HG02798 (cell line): ENCODE results near the gene ITGB5.
A peak's percentile ranks its signal among the peaks of the same experiment; 100 is the strongest.

Source experiments
- ATAC-seq: cut with Tn5 transposase; IDR thresholded peaks from one replicate; pipeline ENCODE4 v1.9.1; 2021; ENCODE audit warnings: mild to moderate bottlenecking; ENCODE audit not compliant: unreplicated experiment, poor library complexity

ITGB5 gene

DNA sequence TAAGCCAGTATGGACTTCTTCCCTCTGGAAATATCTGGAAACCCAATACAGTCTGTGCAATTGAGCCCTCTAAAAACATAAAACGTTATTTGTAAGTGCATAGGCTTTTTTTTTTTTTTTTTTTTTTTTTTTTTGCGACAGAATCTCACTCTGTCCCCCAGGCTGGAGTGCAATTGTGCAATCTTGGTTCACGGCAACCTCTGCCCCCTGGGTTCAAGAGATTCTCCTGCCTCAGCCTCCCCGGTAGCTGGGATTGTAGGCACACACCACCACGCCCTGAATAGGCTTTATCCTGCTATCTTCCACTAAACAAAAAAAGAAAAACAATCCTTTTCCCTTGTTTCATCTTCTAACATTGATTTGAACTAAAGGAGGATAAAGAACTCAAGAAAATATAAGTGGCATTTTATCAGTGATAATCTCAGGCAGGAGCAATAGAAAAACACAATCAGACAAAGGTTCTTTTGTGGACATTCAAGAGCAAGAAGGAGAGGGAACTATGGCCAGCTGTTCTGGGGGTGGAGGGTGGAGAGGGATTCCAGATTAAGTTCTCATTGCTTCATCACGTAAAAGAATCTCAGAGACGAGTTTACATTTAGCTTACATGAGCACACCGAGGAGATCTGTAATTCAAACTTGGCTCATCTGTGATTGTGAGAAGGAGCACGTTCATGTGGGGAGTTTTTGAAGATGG, 68.6 kb downstream of the ITGB5 start:
- ATAC-seq: no peak

DNA sequence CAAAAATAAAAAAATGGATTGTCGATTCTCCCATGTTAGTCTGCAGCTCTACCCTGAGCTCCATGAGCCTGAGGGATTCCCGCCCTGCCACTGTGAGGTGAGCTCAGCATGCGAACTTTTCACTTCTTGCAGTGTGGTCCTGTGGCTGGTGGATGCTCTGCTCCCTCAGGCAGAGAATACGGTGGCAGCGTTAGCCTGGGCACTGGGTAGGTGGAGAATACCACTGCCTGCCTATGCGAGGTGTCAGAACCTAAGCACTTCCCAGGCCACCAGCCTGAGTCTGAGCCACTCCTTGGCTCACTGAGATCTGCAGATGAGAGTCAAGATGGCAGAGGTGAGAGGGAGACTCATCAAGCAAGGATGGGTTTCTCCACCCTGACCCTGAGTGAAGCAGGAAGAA, 70.1 kb downstream of the ITGB5 start:
- no peak for ATAC-seq

- no peak for ATAC-seq
These were observed 71.0 kb downstream of the ITGB5 start for GRCh38 chr3:124816206-124816605.

- ATAC-seq: no peak
These were observed 71.4 kb downstream of the ITGB5 start for GRCh38 chr3:124815781-124816180.

- no peak for ATAC-seq
These were observed 72.3 kb downstream of the ITGB5 start for GRCh38 chr3:124814620-124815421.

DNA sequence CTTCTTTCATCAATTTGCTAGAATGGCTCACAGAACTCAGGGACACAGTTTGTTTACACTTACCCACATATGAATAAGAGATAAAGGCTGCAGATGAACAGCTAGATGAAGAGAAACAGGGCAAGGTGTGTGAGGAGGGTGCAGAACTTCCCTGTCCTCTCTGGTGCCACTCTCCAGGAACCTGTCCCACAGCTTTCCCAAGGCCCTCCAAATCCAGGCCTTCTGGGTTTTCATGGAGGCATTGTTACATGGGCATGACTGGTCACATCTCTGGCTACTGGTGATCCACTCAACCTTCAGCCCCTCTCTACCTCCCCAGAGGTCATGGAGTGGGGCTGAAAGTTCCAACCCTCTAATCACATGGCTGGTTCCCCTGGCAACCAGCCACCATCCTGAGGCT, 73.6 kb downstream of the ITGB5 start:
- ATAC-seq: no peak

GRCh38 chr3:124812291-124813265, 74.6 kb downstream of the ITGB5 start:
- ATAC-seq: peak; percentile 77

GRCh38 chr3:124811436-124811835, 75.7 kb downstream of the ITGB5 start:
- no peak for ATAC-seq

- no peak for ATAC-seq
These were observed 76.2 kb downstream of the ITGB5 start for GRCh38 chr3:124810970-124811369.

GRCh38 chr3:124809039-124809438, 78.1 kb downstream of the ITGB5 start:
- no peak for ATAC-seq

GRCh38 chr3:124805671-124806070, 81.5 kb downstream of the ITGB5 start:
- no peak for ATAC-seq

DNA sequence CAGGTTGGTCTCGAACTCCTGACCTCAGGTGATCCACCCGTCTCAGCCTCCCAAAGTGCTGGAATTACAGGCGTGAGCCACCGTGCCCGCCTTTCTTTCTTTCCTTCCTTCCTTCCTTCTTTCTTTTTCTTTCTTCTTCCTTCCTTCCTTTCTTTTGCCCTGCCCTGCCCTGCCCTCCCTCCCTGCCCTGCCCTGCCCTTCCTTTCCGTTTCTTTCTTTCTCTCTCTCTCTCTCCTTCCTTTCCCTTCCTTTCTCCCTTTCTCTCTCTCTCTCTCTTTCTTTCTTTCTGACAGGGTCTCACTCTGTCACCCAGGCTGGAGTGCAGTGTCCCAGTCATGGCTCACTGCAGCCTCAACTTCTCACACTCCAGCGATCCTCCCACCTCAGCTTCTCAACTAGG, 82.3 kb downstream of the ITGB5 start:
- ATAC-seq: no peak

DNA sequence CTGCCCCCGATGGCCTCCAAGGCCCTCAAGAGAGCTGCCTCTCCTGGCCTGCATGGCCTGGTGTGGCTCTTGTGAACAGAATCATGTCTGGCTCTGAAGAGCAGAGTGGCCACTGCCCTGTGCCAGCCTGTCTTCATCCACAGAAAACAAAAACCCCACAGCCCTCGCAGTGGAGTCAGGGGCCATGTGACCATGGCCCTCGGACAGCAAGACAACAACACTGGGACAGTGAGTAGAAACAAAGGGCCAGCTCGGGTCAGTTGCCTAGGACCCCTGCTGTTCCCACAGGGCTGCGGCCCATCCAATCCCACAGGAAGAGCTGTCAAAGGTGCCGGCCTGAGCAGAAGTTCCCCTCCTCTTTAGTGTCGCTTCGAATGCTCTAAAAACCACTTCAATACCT, 84.5 kb downstream of the ITGB5 start:
- no peak for ATAC-seq

- no peak for ATAC-seq
These were observed 85.0 kb downstream of the ITGB5 start for GRCh38 chr3:124802061-124802698.

DNA sequence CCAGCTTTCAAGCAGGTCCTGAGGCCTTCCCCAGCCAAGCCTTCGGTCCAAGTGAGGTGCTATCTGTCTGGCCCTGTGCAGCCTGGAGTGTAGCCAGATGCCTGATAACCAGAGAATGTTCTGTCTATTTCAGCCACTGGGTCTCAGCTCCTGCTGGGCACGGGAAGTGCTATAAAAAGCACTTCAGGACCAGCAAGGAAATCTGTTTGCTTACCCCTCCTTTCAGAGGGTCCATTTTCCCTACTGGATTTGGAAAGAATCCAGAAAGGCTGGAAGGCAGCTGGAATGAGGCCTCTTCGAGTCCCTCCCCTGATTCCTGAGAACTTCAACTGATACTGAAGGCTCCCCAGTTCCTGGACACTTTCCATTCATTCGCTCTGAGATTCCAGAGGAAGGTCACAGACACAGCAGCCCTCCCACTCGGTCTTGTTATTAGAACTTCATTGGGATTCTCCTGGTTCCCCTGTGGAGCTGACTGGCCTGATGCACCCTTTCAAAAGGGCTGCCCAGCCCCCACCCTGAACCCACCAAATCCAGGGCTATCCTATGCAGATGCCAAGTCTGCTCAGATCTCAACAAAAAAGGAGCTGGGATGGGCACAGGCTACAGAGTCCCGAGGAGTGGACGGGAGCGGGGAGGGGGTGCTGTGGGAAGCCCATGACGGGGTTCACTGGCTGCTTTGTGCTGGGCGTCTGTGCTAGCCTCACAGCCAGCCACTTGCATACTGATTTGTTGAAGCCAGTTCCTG, 86.5 kb downstream of the ITGB5 start:
- no peak for ATAC-seq

GRCh38 chr3:124800076-124800475, 87.1 kb downstream of the ITGB5 start:
- no peak for ATAC-seq

GRCh38 chr3:124799676-124800075, 87.5 kb downstream of the ITGB5 start:
- no peak for ATAC-seq

DNA sequence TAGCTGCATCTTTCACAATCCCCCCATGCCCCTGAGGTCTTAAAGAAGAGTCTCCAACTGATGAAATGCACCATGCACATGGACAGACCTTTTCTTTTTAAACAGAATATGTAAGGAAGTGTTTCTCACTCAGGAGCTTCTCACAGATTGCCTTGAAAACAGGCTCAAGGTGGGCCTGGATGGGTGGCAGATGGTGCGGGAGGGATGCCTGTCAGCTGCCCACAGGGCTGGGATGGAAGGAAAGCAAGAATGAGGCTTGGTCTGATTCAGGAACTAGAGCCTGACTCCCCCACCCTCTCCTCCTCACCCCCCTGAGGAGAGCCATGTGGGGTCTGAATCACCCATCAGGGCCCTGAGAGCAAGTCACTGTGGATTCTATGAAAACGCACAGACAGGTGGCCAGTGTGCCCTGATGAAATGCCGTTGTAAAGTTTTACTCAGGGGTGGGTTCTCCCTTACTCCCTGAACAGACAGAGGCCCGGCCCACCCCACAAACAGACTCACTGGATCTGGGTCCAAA, 89.7 kb downstream of the ITGB5 start:
- no peak for ATAC-seq

DNA sequence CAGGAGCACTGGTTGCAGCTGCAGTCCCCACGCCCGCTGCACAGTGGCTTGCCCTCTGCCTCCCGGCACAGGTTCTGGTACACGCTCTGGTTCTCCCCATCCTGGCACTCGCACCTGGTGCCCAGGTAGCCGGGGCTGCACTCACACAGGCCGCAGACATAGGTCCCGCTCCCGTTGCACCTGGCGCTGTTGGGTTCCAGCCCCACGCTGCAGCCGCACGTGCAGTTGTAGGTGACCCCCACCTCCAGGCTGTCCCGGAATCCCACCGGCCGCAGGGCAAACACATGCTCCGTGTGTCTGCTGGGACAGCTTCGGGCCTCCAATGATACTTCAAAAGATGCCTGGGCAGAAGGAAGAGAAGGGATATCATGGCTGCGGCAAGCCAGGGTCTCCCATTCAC, 90.7 kb downstream of the ITGB5 start:
- no peak for ATAC-seq
